GM12878 (cell line): Measurements from ENCODE around the gene TOP3A. TPM values are rescaled to one million over a fixed set of nuclear protein-coding genes. Genes with fewer than 3 reads are reported as not detected.

ENCODE experiments used
- ATAC-seq: fragments of 200-7000 bp; cut with Tn5 transposase; 3 replicates; pipeline ENCODE4 v1.9.1; 2020; ENCODE audit warnings: mild to moderate bottlenecking, moderate library complexity
- BruUV-seq: library from RNA; stranded (reverse); fragments of 400-500 nt; replicated peaks from 2 replicates; lab custom pipeline; 2021; lab: Mats Ljungman, UMichigan
- CTCF ChIA-PET: fragments of 300-600 bp; sonication (Branson Sonifier 250); formaldehyde crosslinking; extraction: SDS; loops from one replicate; lab custom pipeline; 2021; ENCODE audit warnings: inconsistent platforms; lab: Yijun Ruan, JAX
- POLR2A ChIA-PET: fragments of 350-600 bp; formaldehyde crosslinking; extraction: SDS; loops from one replicate; lab custom pipeline; 2021; ENCODE audit warnings: inconsistent platforms; lab: Charles Lee
- RAD21 ChIA-PET: fragments of 300-600 bp; sonication (Branson Sonifier 250); formaldehyde crosslinking; loops from one replicate; lab custom pipeline; 2023; ENCODE audit warnings: antibody characterized with exemption; ENCODE audit not compliant: unreplicated experiment; lab: Charles Lee
- SMC1A ChIA-PET: fragments of 300-600 bp; sonication (Branson Sonifier 250); formaldehyde crosslinking; loops from one replicate; lab custom pipeline; 2023; ENCODE audit not compliant: unreplicated experiment, uncharacterized antibody; lab: Charles Lee
- DNase-seq: peaks from one replicate; pipeline ENCODE4 v3.0.0-alpha.2; 2011; ENCODE audit warnings: low read depth, low spot score
- FAIRE-seq: peaks from 3 replicates; lab custom pipeline; 2011; peaks lifted over from hg19 to GRCh38; lab: Jason Lieb, UNC
- H2AFZ ChIP-seq: 2 replicates; pipeline ENCODE4 v1.6.0; 2011; ENCODE audit warnings: low read depth, low read length, control low read depth; ENCODE audit not compliant: control insufficient read depth
- H3K27ac ChIP-seq: 2 replicates; pipeline ENCODE4 v1.5.1; 2011; ENCODE audit warnings: control low read depth; ENCODE audit not compliant: control insufficient read depth, insufficient read depth
- H3K27me3 ChIP-seq, 2 experiments: replicated peaks in 1 of 2; 2 replicates each; pipeline versions ENCODE4 v1.6.0 to v1.6.1; 2011; ENCODE audit warnings: low read length in 1 of 2; ENCODE audit not compliant: control insufficient read depth in 2 of 2, insufficient read depth in 2 of 2
- H3K36me3 ChIP-seq, 2 experiments: 2 replicates each; pipeline ENCODE4 v1.5.1; 2011; ENCODE audit warnings: low read length in 1 of 2; ENCODE audit not compliant: control insufficient read depth in 2 of 2, insufficient read depth in 2 of 2
- H3K4me1 ChIP-seq: 2 replicates; pipeline ENCODE4 v1.6.1; 2011; ENCODE audit warnings: mild to moderate bottlenecking, low read length, moderate library complexity, mixed read lengths; ENCODE audit not compliant: control insufficient read depth, insufficient read depth
- H3K4me2 ChIP-seq: 2 replicates; pipeline ENCODE4 v1.6.0; 2011; ENCODE audit warnings: control low read depth; ENCODE audit not compliant: control insufficient read depth, insufficient read depth
- H3K4me3 ChIP-seq: fragments of 200-600 bp; sonication (generic); 2 replicates; pipeline ENCODE4 v1.5.1; 2016
- H3K79me2 ChIP-seq: 2 replicates; pipeline ENCODE4 v1.6.0; 2011; ENCODE audit warnings: low read length; ENCODE audit not compliant: control insufficient read depth, insufficient read depth
- H3K9ac ChIP-seq: 2 replicates; pipeline ENCODE4 v1.8.0; 2011; ENCODE audit warnings: low read length, control low read depth, mixed read lengths; ENCODE audit not compliant: control insufficient read depth, insufficient read depth
- H3K9me3 ChIP-seq: replicated peaks from 3 replicates; pipeline ENCODE4 v1.5.1; 2011; ENCODE audit warnings: mild to moderate bottlenecking, low read length; ENCODE audit not compliant: control insufficient read depth, insufficient read depth
- H4K20me1 ChIP-seq: 2 replicates; pipeline ENCODE4 v1.6.0; 2011; ENCODE audit not compliant: control insufficient read depth, insufficient read depth
- CEBPB ChIP-seq, 2 experiments: fragments of 150-350 bp in 1 of 2; IDR thresholded peaks; 2 replicates each; pipeline ENCODE4 v1.6.1; 2012 to 2014; ENCODE audit warnings: low read depth in 2 of 2, low read length in 2 of 2, borderline replicate concordance in 1 of 2, inconsistent platforms in 1 of 2
- ETV6 ChIP-seq, 2 experiments: fragments of 450-650 bp in 1 of 2; IDR thresholded peaks in 1 of 2; conservative IDR thresholded peaks in 1 of 2; 2 replicates each; pipeline ENCODE4 v1.6.1; 2014; ENCODE audit warnings: antibody characterized with exemption in 1 of 2, borderline replicate concordance in 1 of 2, low read depth in 1 of 2, mild to moderate bottlenecking in 1 of 2, moderate library complexity in 1 of 2
- FOXM1 ChIP-seq: IDR thresholded peaks from 2 replicates; pipeline ENCODE4 v1.6.1; 2012; ENCODE audit warnings: low read depth, mild to moderate bottlenecking, inconsistent platforms, low read length, moderate library complexity
- HDAC2 ChIP-seq: fragments of 200-600 bp; sonication (generic); IDR thresholded peaks from 2 replicates; pipeline ENCODE4 v1.6.1; 2017
- HDAC6 ChIP-seq: fragments of 200-600 bp; sonication (generic); IDR thresholded peaks from one replicate; pipeline ENCODE4 v1.8.0; 2017; ENCODE audit warnings: antibody characterized with exemption; ENCODE audit not compliant: unreplicated experiment
- IRF4 ChIP-seq: IDR thresholded peaks from 2 replicates; pipeline ENCODE4 v1.6.1; 2011; ENCODE audit warnings: low read depth, low read length
- MYC ChIP-seq: IDR thresholded peaks from 2 replicates; pipeline ENCODE4 v1.6.1; 2011; ENCODE audit warnings: mild to moderate bottlenecking, low read length, moderate library complexity, inconsistent platforms; ENCODE audit not compliant: insufficient read depth, insufficient replicate concordance, insufficient read length, severe bottlenecking
- NBN ChIP-seq: fragments of 450-650 bp; IDR thresholded peaks from 2 replicates; pipeline ENCODE4 v1.6.1; 2016
- NR2C2 ChIP-seq: IDR thresholded peaks from 2 replicates; pipeline ENCODE4 v1.6.1; 2011; ENCODE audit warnings: borderline replicate concordance, low read depth; ENCODE audit not compliant: control insufficient read depth, insufficient read length
- NR2F1 ChIP-seq: fragments of 450-650 bp; conservative IDR thresholded peaks from 2 replicates; pipeline ENCODE4 v1.6.1; 2017; ENCODE audit warnings: mild to moderate bottlenecking
- NRF1 ChIP-seq: conservative IDR thresholded peaks from 2 replicates; pipeline ENCODE4 v1.6.1; 2011; ENCODE audit warnings: mild to moderate bottlenecking, low read depth, low read length, improper control_type of control experiment
- PAX5 ChIP-seq: IDR thresholded peaks from 2 replicates; pipeline ENCODE4 v1.6.1; 2011; ENCODE audit warnings: low read depth, low read length, borderline replicate concordance
- RCOR1 ChIP-seq: conservative IDR thresholded peaks from 2 replicates; pipeline ENCODE4 v1.6.1; 2012; ENCODE audit warnings: low read depth, low read length, improper control_type of control experiment
- SIN3A ChIP-seq: IDR thresholded peaks from 2 replicates; pipeline ENCODE4 v1.6.1; 2012; ENCODE audit warnings: low read depth, low read length, improper control_type of control experiment
- SIX5 ChIP-seq: IDR thresholded peaks from 2 replicates; pipeline ENCODE4 v1.6.1; 2011; ENCODE audit warnings: mild to moderate bottlenecking, low read depth, low read length, moderate library complexity; ENCODE audit not compliant: severe bottlenecking
- SREBF1 ChIP-seq: IDR thresholded peaks from 2 replicates; pipeline ENCODE4 v1.6.1; 2012; ENCODE audit warnings: mild to moderate bottlenecking, low read length
- ZNF207 ChIP-seq: fragments of 450-650 bp; IDR thresholded peaks from 2 replicates; pipeline ENCODE4 v1.6.1; 2014; ENCODE audit warnings: antibody characterized with exemption, mild to moderate bottlenecking, borderline replicate concordance
- ZNF622 ChIP-seq: fragments of 450-650 bp; IDR thresholded peaks from 2 replicates; pipeline ENCODE4 v1.6.1; 2017; ENCODE audit warnings: mild to moderate bottlenecking, inconsistent platforms
- ZNF687 ChIP-seq: fragments of 450-650 bp; IDR thresholded peaks from 2 replicates; pipeline ENCODE4 v1.6.1; 2017; ENCODE audit warnings: mild to moderate bottlenecking, moderate library complexity
- WGBS: methylation state at CpG from one replicate; pipeline ENCODE4 v1.1.6; 2016; ENCODE audit warnings: low lambda C conversion rate; ENCODE audit not compliant: insufficient replicate concordance, insufficient coverage; ENCODE audit errors: missing lambda C conversion rate; 5-methylcytosine and 5-hydroxymethylcytosine counted together
- in situ Hi-C: fragments of 300-500 bp; cut with MboI; formaldehyde crosslinking; loops from 9 replicates; pipeline ENCODE4 v1.14.3; 2018; ENCODE audit warnings: mixed read lengths
- intact Hi-C: fragments of 100-400 bp; cut with micrococcal nuclease; formaldehyde crosslinking; loops from one replicate; pipeline ENCODE4 v1.14.2; 2022; ENCODE audit not compliant: unreplicated experiment
- polyA plus RNA-seq, 11 experiments: library from polyadenylated mRNA; depleted of rRNA in 4 of 11; unstranded in 6 of 11; stranded (reverse) in 5 of 11; fragments of >200 nt; fragmentation: Nextera tagmentation in 4 of 11; fragmentation: Illumina TruSeq in 1 of 11; extraction: Ambion mirVana in 4 of 11; extraction: Trizol in 1 of 11; gene quantifications; 1 replicate in 1 of 11; 2 replicates in 10 of 11; pipeline versions ENCODE4 v1.2.1 to v1.2.3, GENCODE V29; 2011 to 2016; ENCODE audit warnings: inconsistent platforms in 2 of 11, missing spikeins in 2 of 11, low read depth in 1 of 11
- total RNA-seq, 4 experiments: library from RNA; depleted of rRNA in 3 of 4; stranded (reverse); fragments of >200 nt in 3 of 4; fragmentation: Illumina TruSeq in 1 of 4; extraction: Trizol in 1 of 4; gene quantifications; 2 replicates each; pipeline versions ENCODE4 v1.2.1 to v1.2.3, GENCODE V29; 2013 to 2021

TOP3A gene
- total and polyA plus RNA-seq, 10 of the 15 experiments (the other 5 are each of a cell fraction or from before 2014, with no cell fraction given) = 4.2 to 51.9 (median 31.8) TPM

GRCh38 chr17:18227635-18228034, 87.2 kb downstream of the TOP3A start:
- Histone ChIP-seq H3K27me3 (no peaks in the 10 kb centered on the region), H2AFZ (no peak overlapping the region), H3K9me3 (no peaks in the 10 kb centered on the region), H3K27ac (no peak overlapping the region), H3K79me2 (no peaks in the 10 kb centered on the region), H3K4me1 (no peaks in the 10 kb centered on the region), H4K20me1 (no peaks in the 10 kb centered on the region), H3K4me3 (no peak overlapping the region), H3K36me3 (no peaks in the 10 kb centered on the region), H3K4me2 (no peak overlapping the region), H3K9ac (no peak overlapping the region)
- WGBS = 95% methylated on average over 5 of the region's 5 CpGs
- ChIA-PET SMC1A (no interaction called here), CTCF (no interaction called here), RAD21 (no interaction called here), POLR2A (no interaction called here)
- no peak for ATAC-seq
- BruUV-seq = no TSS peak
- in situ Hi-C loops (no loop called here), intact Hi-C loops (loop anchor here (2.0 to 5.0 kb wide), 2 partner anchors 33 to 45 kb away; partner anchors contain the start of genes ALKBH5 and MIEF2)
- DNase-seq = no peak
- no peak for FAIRE-seq
- TF ChIP-seq ZNF622 (no peak), RCOR1 (no peak), ZNF687 (no peak), NR2F1 (no peak), HDAC6 (no peak), SREBF1 (no peak), ZNF207 (no peak), FOXM1 (no peak), MYC (no peak), PAX5 (no peak), HDAC2 (no peak), SIN3A (no peak), IRF4 (no peak), SIX5 (no peak), NR2C2 (no peak), CEBPB (IDR thresholded peaks at IDR 0.05; ENCODE audit: borderline replicate concordance in 1 of 2, low read depth in 2 of 2, low read length in 2 of 2) (no peak), ETV6 (conservative IDR thresholded peaks at IDR 0.05 in 1 of 2, IDR thresholded peaks at IDR 0.05 in 1 of 2; ENCODE audit: borderline replicate concordance in 1 of 2, low read depth in 1 of 2) (no peak), NBN (no peak), NRF1 (no peak)
